Body of pancreas (tissue), 4 donors: ENCODE measurements around the gene MFRP.

ENCODE experiments used
- POLR2A ChIP-seq, 3 donors: fragments of 450-650 bp; IDR thresholded peaks; one replicate each; pipeline ENCODE4 v1.6.1; 2016; ENCODE audit warnings: antibody characterized with exemption in 3 of 3, mild to moderate bottlenecking in 2 of 3
- TF ChIP-seq, protein P1 (sequence below), 7 experiments: fragments of 450-650 bp in 4 of 7; fragments of 200-600 bp in 3 of 7; sonication (generic) in 3 of 7; IDR thresholded peaks; one replicate each; pipeline ENCODE4 v1.5.1; 2016 to 2019; ENCODE audit warnings: antibody characterized with exemption in 7 of 7

DNA sequence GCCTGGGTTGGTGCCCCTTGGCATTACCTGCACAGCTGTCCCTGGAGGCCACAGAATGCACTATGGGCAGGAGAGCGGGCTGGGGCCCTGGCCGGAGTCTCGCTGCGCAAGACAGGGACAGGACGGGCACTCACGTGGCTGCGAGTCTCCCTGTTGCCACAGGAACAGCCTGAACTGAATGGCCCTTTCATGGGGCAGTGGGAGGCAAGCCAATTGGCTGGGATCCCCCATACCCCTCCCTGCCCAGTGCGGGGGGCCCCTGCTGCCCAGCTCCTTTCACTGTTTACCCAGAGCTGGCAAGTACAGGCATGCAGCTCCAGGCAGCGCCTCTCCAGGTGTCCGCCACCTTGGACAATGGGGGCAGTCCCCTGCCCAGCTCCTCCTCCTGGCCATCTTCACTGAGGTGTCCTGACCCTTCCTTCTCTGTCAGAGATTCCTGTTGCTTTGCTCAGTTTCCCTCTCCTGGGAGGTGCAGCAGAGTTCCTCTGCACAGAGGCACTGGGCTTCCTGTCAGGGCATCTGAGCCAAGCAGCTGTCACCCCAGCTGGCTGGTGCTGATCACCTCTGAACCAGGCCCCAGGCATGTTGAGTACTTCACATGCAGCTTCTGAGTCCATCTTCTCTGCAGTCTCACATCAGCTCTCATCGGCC lies 29.8 kb upstream of the MFRP start:
- TF ChIP-seq, protein P1, sequence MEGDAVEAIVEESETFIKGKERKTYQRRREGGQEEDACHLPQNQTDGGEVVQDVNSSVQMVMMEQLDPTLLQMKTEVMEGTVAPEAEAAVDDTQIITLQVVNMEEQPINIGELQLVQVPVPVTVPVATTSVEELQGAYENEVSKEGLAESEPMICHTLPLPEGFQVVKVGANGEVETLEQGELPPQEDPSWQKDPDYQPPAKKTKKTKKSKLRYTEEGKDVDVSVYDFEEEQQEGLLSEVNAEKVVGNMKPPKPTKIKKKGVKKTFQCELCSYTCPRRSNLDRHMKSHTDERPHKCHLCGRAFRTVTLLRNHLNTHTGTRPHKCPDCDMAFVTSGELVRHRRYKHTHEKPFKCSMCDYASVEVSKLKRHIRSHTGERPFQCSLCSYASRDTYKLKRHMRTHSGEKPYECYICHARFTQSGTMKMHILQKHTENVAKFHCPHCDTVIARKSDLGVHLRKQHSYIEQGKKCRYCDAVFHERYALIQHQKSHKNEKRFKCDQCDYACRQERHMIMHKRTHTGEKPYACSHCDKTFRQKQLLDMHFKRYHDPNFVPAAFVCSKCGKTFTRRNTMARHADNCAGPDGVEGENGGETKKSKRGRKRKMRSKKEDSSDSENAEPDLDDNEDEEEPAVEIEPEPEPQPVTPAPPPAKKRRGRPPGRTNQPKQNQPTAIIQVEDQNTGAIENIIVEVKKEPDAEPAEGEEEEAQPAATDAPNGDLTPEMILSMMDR (IDR thresholded peaks at IDR 0.05), result no peak
- TF ChIP-seq POLR2A (IDR thresholded peaks at IDR 0.05), result peak in 2 of 3 donors; percentile 63 to 67
